ENCODE measurements around the gene MIDN.
"Not testable (repeated sequence)": the region's sequence is repeated elsewhere in the genome, so short reads cannot be mapped to it uniquely, and the experiment has no call there.

Gene MIDN

DNA sequence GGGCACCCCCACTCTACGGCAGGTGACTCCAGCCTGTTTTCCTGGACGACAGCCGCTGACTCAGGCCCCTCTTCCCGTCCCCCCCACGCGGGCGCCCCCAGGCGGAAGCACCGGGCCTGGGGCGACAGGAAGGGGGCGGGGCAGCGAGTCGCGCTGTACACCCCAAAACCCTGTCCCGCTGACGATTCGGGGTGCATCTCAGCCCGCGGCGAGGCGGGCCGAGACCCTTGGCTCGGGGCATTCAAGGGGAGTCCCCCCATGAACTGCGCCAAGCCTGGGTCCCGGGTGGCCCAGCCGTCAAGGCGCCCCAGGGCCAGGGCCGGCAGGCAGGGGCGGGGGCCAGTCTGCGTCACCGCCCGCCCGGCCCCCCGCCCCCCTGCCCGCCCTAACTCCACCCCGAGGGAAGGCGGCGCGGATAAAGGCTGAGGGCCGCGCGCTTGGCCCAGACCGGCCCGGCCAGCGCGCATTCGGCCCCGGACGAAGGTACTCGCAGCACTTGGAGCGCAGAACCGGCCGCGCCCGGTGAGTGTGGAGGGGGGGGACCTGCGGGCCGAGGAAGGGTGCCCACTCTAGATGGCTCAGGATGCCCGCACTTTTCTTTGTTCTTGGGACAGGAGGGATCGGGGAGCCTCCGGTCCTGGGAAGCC lies at the start of gene MIDN:
MIDN (plus strand) TSS at position 445 of the 647 bp plus-strand sequence. CDS start 1,714 bp downstream, outside the sequence.
- DNase-seq: peak in 40 of 56 donors; percentile 35 to 89 (median 71)

DNA sequence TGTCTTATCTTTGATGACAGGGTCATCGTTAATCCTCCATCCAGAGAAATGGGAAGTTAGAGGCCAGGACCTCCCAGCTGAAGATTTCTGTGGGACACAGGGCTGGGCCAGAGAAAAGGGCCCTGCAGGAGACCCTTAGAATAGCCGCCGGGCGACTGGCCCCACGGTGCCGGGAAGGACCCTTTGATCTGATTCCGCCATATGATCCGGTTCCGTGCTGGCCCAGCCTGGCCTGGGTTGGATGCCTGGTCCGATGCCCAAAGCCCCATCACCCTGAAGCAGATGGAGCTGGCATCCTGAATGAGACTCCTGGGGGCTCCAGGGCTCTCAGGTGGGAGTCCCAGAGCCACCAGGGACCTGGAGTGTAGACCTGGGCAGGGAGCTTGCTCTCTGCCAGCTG lies 48.9 kb upstream of the MIDN start:
- no peak for DNase-seq

DNA sequence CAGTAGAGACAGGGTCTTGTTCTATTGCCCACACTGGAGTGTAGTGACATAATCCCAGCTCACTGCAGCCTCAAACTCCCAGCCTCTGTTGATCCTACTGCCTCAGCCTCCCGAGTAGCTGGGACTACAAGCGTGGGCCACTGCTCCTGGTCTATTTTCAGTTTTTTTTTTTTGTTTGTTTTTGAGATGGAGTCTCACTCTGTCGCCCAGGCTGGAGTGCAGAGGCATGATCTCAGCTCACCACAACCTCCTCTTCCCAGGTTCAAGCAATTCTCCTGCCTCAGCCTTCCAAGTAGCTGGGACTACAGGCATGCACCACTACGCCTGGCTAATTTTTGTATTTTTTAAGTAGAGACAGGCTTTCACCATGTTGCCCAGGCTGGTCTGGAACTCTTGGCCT lies 47.8 kb upstream of the MIDN start:
- DNase-seq: not testable (repeated sequence)

DNA sequence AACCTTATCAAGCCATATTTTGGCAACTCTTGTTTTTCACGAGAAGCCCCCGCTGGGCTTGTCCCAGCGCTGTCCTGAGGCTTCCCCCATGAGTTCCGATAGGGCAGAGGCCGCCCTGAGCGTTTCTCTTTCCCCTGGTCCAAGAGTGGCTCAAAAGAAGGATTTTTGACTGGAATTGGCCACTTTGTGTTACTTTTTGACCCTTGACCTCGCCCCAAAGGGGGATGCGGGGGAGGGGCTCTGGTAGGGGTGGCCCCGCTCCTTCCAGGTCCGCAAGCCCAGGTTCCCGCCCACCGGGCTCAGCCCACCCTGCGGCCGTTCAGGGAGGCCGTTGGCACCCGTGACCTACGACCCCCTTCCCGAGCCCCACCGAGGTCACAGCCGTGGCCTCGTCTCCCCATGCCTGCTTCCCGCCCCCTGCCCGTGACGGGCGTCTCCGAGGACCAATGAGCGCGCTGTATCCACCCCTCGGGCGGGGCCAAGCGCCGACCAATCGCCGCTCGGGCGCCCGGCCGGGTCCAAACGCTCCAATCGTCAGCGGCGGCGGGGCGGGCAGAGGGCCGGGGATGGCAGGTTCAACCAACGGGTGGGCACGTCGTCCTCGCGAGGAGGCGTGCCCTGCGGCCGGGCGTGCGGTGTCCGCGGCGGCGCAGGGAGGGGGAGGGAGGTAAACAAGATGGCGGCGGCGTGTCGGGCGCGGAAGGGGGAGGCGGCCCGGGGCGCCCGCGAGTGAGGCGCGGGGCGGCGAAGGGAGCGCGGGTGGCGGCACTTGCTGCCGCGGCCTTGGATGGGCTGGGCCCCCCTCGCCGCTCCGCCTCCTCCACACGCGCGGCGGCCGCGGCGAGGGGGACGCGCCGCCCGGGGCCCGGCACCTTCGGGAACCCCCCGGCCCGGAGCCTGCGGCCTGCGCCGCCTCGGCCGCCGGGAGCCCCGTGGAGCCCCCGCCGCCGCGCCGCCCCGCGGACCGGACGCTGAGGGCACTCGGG lies 43.0 kb upstream of the MIDN start, which contains the start of gene STK11:
STK11 (plus strand) TSS at position 665 of the 986 bp plus-strand sequence. CDS start 1,136 bp downstream, outside the sequence.
- peak; percentile 70 to 99 (median 97) for DNase-seq

DNA sequence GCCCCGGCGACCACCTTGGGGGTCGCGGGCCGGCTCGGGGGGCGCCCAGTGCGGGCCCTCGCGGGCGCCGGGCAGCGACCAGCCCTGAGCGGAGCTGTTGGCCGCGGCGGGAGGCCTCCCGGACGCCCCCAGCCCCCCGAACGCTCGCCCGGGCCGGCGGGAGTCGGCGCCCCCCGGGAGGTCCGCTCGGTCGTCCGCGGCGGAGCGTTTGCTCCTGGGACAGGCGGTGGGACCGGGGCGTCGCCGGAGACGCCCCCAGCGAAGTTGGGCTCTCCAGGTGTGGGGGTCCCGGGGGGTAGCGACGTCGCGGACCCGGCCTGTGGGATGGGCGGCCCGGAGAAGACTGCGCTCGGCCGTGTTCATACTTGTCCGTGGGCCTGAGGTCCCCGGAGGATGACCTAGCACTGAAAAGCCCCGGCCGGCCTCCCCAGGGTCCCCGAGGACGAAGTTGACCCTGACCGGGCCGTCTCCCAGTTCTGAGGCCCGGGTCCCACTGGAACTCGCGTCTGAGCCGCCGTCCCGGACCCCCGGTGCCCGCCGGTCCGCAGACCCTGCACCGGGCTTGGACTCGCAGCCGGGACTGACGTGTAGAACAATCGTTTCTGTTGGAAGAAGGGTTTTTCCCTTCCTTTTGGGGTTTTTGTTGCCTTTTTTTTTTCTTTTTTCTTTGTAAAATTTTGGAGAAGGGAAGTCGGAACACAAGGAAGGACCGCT lies 42.1 kb upstream of the MIDN start:
- DNase-seq: no peak

DNA sequence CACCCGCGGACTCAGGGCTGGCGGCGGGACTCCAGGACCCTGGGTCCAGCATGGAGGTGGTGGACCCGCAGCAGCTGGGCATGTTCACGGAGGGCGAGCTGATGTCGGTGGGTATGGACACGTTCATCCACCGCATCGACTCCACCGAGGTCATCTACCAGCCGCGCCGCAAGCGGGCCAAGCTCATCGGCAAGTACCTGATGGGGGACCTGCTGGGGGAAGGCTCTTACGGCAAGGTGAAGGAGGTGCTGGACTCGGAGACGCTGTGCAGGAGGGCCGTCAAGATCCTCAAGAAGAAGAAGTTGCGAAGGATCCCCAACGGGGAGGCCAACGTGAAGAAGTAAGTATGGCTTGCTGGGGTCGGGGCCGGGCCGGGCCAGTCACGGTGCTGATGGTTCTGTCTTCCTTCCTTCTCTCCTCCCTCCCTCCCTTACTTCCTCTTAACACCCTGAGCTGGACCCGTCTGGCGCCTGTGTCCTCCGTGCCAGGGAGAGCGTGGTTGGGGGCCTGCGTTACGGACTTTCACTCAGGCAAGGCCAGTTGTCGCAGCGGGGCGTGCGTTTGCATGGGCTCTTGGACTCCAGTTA lies 41.4 kb upstream of the MIDN start:
- peak in 5 of 56 donors; percentile 9 to 59 (median 20) for DNase-seq

DNA sequence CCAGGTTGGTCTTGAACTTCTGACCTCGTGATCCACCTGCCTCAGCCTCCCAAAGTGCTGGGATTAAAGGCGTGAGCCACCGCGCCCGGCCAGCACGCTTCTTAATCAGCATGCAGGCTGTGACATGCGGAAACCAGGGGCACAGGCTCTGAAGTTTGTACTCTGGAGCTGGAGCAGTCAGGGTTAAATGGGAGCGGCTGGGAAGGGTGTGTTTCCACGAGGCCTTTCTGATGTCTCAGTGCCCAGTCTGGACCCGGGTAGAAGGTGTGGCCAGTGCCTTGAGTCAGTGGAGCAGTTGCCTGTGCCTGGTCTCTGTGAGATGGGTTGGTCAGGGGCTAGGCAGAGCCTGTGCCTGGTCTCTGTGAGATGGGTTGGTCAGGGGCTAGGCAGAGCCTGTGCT lies 39.6 kb upstream of the MIDN start:
- DNase-seq: not testable (repeated sequence)

DNA sequence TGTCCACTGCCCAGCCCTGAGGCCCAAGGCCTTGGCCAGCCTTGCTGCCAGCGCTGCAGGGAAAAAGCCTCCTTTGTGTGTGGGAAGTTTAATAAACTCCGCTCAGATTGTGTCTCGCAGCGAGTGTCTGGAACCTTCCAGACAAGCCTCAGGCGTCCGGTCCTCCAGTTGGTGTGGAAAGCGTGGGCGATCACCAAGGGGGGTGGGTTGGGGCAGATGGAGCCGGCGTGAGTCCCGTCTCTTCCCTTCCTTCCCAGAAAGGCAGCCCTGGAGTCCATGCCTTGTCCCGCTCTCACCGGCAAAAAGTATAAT lies 38.2 kb upstream of the MIDN start:
- peak in 44 of 56 donors; percentile 10 to 83 (median 58) for DNase-seq

DNA sequence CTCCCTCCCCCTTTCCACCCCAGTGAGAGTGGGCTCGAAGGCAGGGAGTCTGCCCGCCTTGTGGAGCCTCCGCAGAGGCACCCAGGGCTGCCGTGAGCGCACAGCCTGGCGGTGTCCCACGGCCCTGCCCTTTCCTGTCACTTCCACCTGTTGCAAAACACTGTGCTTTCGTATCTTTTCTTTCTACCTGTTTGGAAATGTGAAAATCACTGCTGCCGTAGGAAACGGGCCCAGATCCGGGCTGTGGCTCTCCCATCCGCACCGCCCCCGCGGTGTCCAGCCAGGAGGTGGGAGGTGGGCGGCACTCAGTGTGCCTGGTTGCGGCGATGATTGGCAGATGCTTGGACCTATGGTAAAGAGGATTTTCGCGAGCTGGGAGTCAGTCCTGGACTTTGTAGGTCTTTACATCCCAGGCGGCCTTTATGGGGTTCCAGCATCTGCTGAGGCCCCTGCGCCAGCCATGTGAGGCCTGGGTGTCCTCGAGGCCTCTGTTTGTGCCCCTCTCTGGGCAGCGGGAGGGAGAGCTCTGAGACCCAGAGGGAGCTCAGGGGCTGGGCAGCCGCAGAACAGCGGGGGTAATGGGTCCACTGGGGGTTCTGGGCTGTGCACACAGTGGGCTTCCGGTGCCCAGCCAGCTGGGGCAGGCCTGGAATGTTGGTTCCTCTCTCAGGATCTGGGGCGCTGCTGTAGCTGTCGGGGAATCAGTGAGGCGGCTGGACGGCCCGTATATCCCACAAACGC lies 36.7 kb upstream of the MIDN start:
- DNase-seq: peak in 5 of 56 donors; percentile 18 to 40 (median 30)

DNA sequence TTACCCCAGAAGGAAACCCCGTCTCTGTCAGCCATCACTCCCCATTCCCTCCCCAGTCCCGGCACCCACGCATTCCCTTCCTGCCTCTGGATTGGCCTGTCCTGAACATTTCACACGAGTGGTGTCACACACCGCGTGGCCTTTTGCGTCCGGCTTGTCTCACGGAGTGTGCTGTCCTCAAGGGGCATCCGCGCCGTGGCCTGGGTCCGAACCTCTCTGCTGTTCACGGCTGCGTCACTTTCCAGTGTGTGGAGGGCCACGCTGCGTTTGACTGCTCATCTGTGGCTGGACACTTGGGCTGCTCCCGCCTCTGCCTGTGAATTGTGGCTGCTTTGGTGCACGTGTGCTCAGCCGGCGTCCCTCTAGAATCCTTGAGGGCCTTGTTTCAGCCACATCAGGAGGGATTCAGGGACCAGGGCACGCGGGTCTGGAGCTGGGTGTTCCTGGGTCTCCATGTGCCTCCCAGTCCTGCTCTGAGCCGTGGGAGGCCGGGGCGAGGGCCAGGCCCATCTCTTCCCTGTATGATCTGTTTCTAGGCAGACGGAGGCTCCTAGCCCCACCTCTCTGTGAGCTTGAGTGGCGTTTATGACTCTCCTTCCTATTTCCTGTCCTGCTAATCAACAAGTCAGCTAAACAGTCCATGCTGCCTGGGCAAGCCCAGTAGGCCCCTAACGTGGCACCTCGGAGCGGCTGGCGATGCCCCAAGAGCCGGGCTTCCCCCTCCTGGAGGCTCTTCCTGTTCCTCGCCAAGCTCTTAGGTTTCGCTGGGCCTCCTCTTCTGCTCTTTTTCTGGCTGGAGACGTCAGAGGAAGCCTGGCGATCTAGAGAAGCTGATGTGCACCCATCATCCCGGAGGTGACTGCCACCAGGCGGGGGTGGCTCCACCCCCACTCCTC lies 34.7 kb upstream of the MIDN start:
- peak in 32 of 56 donors; percentile 16 to 65 (median 39) for DNase-seq

DNA sequence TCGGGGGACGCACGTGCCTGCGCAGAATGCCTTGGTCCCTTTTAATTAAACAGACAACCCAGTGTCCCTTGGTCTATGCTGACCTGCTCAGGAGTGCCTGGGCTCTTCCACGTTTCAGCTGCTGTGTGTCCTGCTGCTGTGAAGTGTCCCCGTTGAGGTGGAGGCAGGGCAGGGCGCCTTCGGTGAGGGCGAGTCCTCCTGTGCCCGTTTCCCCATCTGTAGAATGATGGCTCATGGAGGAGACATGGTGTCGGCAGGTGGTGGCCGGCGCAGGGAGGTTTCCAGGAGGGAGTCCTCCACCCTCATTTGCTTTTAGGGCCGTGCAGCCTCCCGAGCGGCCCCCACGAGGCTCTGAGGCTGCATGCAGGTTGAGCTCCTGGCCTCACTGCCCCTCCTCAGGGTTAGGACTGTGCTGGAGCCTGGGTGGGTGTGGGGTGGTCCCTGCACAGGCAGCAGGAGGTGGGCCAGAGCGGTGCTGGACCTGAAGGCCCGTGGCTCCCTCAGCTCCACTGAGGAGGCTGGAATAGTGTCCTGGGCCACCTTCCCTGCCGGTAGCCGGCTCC lies 34.0 kb upstream of the MIDN start:
- no peak for DNase-seq

DNA sequence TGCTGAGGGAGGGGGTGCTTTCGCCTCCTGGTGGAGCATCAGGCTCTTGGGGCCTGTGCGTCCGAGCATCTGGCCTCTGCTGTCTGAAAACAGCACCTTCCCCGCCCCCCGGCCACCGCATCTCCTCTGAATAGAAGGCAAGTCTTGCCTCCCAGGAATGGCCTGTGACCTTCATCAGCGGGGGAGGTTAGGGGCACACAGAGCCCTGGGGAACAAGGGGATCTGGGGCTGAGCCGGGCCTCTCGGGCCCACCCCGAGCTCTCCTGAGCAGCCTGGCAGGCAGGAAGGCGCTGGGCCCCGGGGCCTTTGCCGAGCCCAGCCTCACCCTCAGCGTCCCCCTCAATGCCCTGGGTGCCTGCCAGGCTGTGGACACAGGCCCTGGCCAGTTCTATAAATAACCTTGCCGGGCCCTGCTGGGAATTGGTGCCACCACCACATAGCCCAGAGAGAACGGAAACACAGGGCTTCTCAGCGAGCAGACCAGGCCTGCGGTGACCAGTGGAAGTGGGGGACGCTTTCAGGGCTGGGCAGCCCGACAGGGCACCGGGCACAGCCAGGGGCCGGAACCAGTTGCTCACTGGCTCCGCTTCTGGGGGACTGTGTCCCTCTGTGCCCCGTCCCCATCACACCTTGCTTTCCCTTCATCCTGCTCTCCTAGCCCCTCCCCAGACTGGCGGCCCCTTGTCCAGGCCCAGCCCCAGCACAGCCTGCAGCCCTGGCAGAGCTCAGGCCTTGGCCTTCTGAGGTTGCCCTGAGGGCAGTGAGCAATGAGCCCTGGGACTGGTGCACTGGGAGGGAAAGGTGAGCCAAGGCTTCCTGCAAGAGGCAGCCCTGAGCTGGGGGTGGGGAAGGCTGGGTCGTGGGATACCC lies 33.3 kb upstream of the MIDN start:
- DNase-seq: peak in 41 of 56 donors; percentile 29 to 77 (median 58)

DNA sequence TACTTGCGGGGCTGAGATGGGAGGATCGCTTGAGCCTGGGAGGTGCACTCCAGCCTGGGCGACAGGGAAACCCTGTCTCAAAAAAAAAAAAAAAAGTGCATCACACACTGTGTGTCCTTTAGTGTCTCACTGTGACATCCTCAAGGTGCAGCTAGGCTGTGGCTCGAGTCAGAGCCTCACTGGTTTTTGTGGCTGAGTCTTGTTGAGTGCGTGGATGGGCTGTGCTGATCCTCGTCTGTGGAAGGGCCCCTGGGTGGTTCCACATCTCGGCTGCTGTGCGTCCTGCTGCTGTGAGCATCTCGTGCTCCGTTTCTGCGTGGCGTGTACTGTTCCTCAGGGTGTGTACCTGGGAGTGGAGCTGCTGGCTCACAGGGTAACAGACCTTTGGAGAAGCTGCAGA lies 31.6 kb upstream of the MIDN start:
- no peak for DNase-seq

DNA sequence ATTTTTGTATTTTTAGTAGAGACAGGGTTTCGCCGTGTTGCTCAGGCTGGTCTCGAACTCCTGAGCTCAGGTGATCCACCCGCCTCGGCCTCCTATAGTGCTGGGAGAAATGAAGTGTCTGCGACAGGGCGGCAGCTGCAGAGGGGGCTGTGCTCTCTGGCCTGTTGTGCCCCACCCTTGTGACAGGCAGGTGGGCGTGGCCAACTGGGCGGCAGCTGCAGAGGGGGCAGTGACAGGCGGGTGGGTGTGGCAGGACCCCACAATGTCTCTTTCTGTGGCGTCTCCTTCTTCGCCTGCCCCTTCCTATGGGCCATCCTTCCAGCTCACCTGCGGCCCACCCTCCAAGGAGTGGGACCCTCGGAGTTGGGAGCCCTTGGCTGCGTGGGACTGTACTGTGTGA lies 31.0 kb upstream of the MIDN start:
- no peak for DNase-seq

DNA sequence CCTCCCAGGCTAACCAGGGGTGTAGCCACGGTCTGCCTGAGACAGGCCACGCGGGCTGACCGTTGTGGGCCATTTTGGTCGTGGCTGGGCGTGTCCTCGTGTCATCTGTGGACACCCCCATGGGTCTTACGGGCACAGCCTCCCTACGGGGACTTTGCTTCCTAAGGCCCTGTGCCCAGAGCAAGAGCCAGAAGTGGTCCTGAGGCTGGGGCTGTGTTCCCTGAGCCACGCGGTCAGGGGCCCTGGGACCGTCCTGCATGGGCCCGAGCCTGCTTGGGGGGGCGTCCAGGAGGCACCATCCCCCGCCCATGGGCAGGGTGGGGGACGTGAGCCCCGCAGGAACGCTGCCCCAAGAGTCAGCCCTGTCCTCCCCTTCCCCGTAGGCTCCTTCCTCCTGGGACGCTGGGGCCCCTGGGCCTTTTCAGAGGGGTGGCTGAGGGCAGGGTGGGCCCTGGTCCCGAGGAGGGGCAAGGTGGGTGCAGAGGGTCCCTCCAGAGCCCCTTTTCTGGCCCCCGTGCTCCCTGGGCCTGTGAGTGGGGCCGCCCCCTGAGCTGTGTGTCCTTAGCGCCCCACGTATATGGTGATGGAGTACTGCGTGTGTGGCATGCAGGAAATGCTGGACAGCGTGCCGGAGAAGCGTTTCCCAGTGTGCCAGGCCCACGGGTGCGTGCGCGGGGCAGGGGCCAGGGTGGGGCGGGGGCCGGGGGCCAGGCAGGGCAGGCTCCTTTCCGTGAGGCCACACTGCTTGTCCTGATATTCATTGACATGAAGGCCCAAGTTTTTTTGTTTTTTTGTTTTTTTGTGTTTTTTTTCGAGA lies 29.4 kb upstream of the MIDN start:
- no peak for DNase-seq

DNA sequence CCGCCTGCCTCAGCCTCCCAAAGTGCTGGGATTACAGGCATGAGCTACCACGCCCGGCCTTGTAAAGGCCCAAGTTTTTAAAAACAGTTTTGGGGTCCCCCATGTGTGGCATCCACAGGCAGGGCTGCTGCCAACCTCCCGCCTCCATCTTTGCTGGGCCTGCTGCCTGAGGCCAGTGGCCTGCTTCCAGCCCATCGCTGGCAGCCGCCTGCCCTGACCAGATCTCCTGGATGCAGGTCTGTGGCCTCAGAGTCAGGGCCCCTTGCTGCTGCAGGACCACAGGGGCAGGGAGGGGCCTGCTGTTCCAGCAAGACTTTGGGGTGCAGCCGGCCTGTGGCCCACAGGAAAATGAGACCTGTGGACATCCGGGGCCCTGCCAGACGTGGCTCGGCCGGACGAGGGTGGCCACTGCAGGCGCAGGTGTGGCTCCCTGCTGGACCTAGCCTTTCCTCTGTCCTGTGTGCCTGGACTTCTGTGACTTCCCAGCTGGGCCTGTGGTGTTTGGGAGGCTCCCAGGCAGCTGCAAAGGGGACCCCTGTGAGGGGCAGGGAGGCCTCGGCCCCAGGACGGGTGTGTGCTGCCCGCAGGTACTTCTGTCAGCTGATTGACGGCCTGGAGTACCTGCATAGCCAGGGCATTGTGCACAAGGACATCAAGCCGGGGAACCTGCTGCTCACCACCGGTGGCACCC lies 28.5 kb upstream of the MIDN start:
- no peak for DNase-seq
